PC-9 (cell line): ENCODE measurements around the gene SCNN1B.

Experiments used
- EZH2 ChIP-seq: fragments of 200-600 bp; sonication (generic); IDR thresholded peaks from 2 replicates; pipeline ENCODE4 v1.8.0; 2017; ENCODE audit warnings: antibody characterized with exemption, low read depth
- TF ChIP-seq, protein P1 (sequence below): fragments of 200-600 bp; sonication (generic); conservative IDR thresholded peaks from 2 replicates; pipeline ENCODE4 v1.6.1; 2017; ENCODE audit warnings: mixed run types, antibody characterized with exemption, mild to moderate bottlenecking, moderate library complexity

DNA sequence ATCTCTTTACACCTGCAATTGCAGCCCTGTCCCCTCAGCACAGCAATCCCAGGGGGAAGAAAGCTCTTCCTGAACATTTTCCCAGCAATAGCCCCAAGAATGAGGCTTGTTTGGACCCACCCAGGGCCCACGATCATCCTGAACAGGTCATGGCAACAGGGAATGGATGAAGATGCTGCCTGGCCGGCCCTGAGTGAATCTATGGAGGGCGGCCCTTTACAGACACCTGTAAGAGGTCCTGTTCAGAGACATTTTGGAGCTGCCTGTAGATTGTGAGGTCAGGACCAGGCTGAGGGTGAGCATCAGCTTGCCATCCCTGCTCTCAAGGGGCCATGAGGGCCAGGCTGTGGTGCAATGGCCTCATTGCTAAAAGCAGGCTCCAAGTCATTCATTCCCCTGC lies 81.8 kb downstream of the SCNN1B start:
- TF ChIP-seq, protein P1, sequence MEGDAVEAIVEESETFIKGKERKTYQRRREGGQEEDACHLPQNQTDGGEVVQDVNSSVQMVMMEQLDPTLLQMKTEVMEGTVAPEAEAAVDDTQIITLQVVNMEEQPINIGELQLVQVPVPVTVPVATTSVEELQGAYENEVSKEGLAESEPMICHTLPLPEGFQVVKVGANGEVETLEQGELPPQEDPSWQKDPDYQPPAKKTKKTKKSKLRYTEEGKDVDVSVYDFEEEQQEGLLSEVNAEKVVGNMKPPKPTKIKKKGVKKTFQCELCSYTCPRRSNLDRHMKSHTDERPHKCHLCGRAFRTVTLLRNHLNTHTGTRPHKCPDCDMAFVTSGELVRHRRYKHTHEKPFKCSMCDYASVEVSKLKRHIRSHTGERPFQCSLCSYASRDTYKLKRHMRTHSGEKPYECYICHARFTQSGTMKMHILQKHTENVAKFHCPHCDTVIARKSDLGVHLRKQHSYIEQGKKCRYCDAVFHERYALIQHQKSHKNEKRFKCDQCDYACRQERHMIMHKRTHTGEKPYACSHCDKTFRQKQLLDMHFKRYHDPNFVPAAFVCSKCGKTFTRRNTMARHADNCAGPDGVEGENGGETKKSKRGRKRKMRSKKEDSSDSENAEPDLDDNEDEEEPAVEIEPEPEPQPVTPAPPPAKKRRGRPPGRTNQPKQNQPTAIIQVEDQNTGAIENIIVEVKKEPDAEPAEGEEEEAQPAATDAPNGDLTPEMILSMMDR = no peak
- no peak for TF ChIP-seq EZH2
